Measurements from ENCODE around the gene BAIAP2. TPM values are rescaled to one million over a fixed set of nuclear protein-coding genes. Genes with fewer than 3 reads are reported as not detected.

The BAIAP2 gene
- total and polyA plus RNA-seq, 2 donors (not counting 3 experiments of a cell fraction or from before 2014, with no cell fraction given): 12.3 to 18.6 TPM

GRCh38 chr17:81037026-81037797 is 2.3 kb downstream of the BAIAP2 start:
- Histone ChIP-seq H3K4me2 (ENCODE audit: insufficient read depth, low read length) (no peak overlapping the region), H3K4me1 (ENCODE audit: control insufficient read depth, extremely low read depth, insufficient read depth, low read length) (peaks cover 14% of the 10 kb centered on the region)

More at GRCh38 chr17:81037026-81037797, 2.3 kb downstream of the BAIAP2 start:
- dilution Hi-C loops (cut with MboI; ENCODE audit: extremely low pct_ligation_motif_present, low sequenced_read_pairs) (no loop called here), intact Hi-C loops (cut with micrococcal nuclease) (no loop called here)
- Histone ChIP-seq H2AFZ (ENCODE audit: low read depth, low read length) (no peak overlapping the region), H3K36me3 (ENCODE audit: control insufficient read depth in 2 of 2, extremely low read depth in 1 of 2, insufficient read depth in 2 of 2, low read length in 2 of 2) (peaks cover 0 to 1% of the 10 kb centered on the region in 2 experiments), H3K9me3 (replicated peaks; ENCODE audit: control insufficient read depth, insufficient read depth, low read length) (no peaks in the 10 kb centered on the region), H3K9me1 (replicated peaks; ENCODE audit: control insufficient read depth, extremely low read depth, insufficient read depth, low read length) (no peaks in the 10 kb centered on the region), H3K27me3 (ENCODE audit: control insufficient read depth in 2 of 2, insufficient read depth in 2 of 2, low read length in 2 of 2) (no peaks in the 10 kb centered on the region), H3K4me3 (replicated peaks in 1 of 3; ENCODE audit: insufficient read depth in 1 of 3, low read depth in 1 of 3, low read length in 3 of 3) (no peak overlapping the region), H3K9ac (replicated peaks; ENCODE audit: extremely low read depth, insufficient read depth, low read length) (no peak overlapping the region), H3K27ac (ENCODE audit: insufficient read depth, low read depth, low read length) (no peak overlapping the region), H4K20me1 (replicated peaks; ENCODE audit: control insufficient read depth, extremely low read depth, insufficient read depth, low read length) (no peaks in the 10 kb centered on the region), H3K79me2 (ENCODE audit: control insufficient read depth, insufficient read depth, low read length) (peaks cover 4% of the 10 kb centered on the region)
- ChIA-PET CTCF (interaction anchor here (1.1 to 1.2 kb wide), 2 partner anchors 14 to 48 kb away, joined by 3 to 6 read pairs; no protein-coding TSS in a partner anchor), POLR2A (interaction anchor here (0.6 kb wide), 1 partner anchor 34 kb away, joined by 3 read pairs; no protein-coding TSS in a partner anchor)
- BruUV-seq (replicated peaks): no TSS peak
- TF ChIP-seq GATA2 (IDR thresholded peaks at IDR 0.05; ENCODE audit: insufficient read depth, insufficient read length, low read depth, low read length) (no peak), POLR2A (IDR thresholded peaks at IDR 0.05; ENCODE audit: low read depth, low read length) (no peak), POLR2AphosphoS5 (IDR thresholded peaks at IDR 0.05; ENCODE audit: insufficient read depth, low read depth, low read length) (no peak), MYC (IDR thresholded peaks at IDR 0.05; ENCODE audit: low read depth, low read length) (no peak), EZH2 (IDR thresholded peaks at IDR 0.05; ENCODE audit: borderline replicate concordance, low read depth, low read length, severe bottlenecking) (no peak), JUN (IDR thresholded peaks at IDR 0.05; ENCODE audit: borderline replicate concordance, insufficient read depth, insufficient read length, low read depth) (no peak), FOS (IDR thresholded peaks at IDR 0.05; ENCODE audit: borderline replicate concordance, insufficient read depth, low read length) (no peak)
- TF ChIP-seq, protein P1, sequence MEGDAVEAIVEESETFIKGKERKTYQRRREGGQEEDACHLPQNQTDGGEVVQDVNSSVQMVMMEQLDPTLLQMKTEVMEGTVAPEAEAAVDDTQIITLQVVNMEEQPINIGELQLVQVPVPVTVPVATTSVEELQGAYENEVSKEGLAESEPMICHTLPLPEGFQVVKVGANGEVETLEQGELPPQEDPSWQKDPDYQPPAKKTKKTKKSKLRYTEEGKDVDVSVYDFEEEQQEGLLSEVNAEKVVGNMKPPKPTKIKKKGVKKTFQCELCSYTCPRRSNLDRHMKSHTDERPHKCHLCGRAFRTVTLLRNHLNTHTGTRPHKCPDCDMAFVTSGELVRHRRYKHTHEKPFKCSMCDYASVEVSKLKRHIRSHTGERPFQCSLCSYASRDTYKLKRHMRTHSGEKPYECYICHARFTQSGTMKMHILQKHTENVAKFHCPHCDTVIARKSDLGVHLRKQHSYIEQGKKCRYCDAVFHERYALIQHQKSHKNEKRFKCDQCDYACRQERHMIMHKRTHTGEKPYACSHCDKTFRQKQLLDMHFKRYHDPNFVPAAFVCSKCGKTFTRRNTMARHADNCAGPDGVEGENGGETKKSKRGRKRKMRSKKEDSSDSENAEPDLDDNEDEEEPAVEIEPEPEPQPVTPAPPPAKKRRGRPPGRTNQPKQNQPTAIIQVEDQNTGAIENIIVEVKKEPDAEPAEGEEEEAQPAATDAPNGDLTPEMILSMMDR (IDR thresholded peaks at IDR 0.05; ENCODE audit: extremely low read depth in 1 of 2, insufficient read depth in 1 of 2, low read depth in 1 of 2, low read length in 2 of 2): no peak
- TF ChIP-seq, protein P2, sequence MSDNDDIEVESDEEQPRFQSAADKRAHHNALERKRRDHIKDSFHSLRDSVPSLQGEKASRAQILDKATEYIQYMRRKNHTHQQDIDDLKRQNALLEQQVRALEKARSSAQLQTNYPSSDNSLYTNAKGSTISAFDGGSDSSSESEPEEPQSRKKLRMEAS (IDR thresholded peaks at IDR 0.05; ENCODE audit: insufficient read depth, insufficient read length): no peak
- DNase-seq (ENCODE audit: low read depth, low spot score) (no peak), FAIRE-seq (no peak)

Data from endothelial cell of umbilical vein (primary cell).